ENCODE results near the gene SYDE1. TPM values are rescaled to one million over a fixed set of nuclear protein-coding genes. Genes with fewer than 3 reads are reported as not detected.

The SYDE1 gene
- total RNA-seq, 1 donor from 2014 or later, result 0.53 TPM

DNA sequence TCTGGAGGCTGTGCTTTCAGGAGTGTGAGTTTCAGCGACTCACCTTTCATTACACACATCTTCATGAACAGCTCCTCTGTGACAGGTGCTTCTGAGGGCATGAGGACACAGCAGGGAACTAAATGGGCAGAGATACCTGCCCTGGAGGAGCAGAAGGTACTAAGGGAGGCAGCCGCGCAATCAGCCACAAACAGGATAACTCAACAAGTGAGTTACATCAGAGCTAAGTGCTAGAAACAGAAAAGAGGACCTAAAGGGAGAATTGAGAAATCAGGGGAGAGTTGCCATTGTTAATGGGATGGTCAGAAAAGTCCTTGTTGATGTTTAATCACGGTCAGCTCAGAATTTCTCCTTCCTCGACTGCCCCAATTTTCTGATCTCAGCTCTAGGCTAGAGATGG lies 42.5 kb downstream of the SYDE1 start:
- DNase-seq (ENCODE audit: low read depth) (no peak), FAIRE-seq (no peak)
- TF ChIP-seq, protein P1, sequence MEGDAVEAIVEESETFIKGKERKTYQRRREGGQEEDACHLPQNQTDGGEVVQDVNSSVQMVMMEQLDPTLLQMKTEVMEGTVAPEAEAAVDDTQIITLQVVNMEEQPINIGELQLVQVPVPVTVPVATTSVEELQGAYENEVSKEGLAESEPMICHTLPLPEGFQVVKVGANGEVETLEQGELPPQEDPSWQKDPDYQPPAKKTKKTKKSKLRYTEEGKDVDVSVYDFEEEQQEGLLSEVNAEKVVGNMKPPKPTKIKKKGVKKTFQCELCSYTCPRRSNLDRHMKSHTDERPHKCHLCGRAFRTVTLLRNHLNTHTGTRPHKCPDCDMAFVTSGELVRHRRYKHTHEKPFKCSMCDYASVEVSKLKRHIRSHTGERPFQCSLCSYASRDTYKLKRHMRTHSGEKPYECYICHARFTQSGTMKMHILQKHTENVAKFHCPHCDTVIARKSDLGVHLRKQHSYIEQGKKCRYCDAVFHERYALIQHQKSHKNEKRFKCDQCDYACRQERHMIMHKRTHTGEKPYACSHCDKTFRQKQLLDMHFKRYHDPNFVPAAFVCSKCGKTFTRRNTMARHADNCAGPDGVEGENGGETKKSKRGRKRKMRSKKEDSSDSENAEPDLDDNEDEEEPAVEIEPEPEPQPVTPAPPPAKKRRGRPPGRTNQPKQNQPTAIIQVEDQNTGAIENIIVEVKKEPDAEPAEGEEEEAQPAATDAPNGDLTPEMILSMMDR (IDR thresholded peaks at IDR 0.05; ENCODE audit: insufficient read depth, low read length, severe bottlenecking), result no peak
- Histone ChIP-seq H3K4me3 (ENCODE audit: low read depth, low read length) (no peak overlapping the region), H3K27me3 (ENCODE audit: control insufficient read depth, insufficient read depth, low read length) (no peaks in the 10 kb centered on the region), H3K36me3 (ENCODE audit: control insufficient read depth, insufficient read depth, low read length) (no peaks in the 10 kb centered on the region)

DNA sequence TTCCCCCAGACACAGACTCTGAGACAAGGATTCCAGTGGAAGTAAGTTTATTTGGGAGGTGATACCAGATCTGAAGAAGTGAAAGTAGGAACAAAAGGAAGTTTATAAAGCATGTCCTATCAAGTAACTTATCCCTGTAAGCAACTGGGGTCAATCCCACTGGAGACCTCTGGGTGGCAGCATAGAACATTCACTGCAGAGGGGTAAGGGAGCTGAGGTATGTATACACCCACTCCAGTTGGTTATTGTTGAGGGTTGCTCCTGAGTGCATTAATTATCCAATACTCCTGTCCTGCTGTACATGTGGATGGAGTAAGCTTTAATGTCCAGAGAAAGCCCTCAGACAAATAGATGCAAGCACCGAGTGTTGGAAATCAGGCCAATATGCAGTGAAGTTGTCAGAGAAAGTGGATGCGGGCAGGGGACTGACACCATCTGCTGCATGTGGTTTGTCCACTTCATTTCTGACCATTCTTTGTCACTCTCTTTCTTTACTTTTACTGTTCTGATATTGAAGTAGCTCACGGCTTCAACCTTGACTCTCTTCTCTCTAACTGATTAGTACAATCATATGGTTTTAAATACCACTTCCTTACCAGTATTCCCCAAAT lies 46.9 kb downstream of the SYDE1 start:
- H3K27me3 ChIP-seq (ENCODE audit: control insufficient read depth, insufficient read depth, low read length), result no peaks in the 10 kb centered on the region
- TF ChIP-seq, protein P1 (IDR thresholded peaks at IDR 0.05; ENCODE audit: insufficient read depth, low read length, severe bottlenecking), result peak; percentile 67
- FAIRE-seq (peak; percentile 13), DNase-seq (ENCODE audit: low read depth) (peak; percentile 67)
- no peaks in the 10 kb centered on the region for H3K36me3 ChIP-seq (ENCODE audit: control insufficient read depth, insufficient read depth, low read length)
- no peak overlapping the region for H3K4me3 ChIP-seq (ENCODE audit: low read depth, low read length)

DNA sequence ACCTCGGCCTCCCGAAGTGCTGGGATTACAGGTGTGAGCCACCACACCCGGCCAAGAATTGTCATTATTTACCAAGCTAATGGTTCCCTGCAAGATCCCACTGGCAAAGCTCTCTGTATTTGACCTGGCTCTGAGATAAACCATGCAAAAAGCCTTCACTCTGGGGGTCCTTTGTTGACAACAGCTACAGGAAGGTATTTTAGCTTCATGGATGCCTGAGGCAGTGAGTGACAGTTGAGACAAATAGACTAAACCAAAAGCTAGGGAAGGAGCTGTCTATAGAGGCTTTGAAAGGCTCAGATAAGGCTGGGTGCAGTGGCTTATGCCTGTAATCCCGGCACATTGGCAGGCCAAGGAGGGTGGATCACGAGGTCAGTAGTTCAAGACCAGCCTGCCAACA lies 48.1 kb downstream of the SYDE1 start:
- H3K27me3 ChIP-seq (ENCODE audit: control insufficient read depth, insufficient read depth, low read length), result no peaks in the 10 kb centered on the region
- DNase-seq (ENCODE audit: low read depth) (no peak), FAIRE-seq (no peak)
- no peaks in the 10 kb centered on the region for H3K36me3 ChIP-seq (ENCODE audit: control insufficient read depth, insufficient read depth, low read length)
- TF ChIP-seq, protein P1 (IDR thresholded peaks at IDR 0.05; ENCODE audit: insufficient read depth, low read length, severe bottlenecking), result no peak
- no peak overlapping the region for H3K4me3 ChIP-seq (ENCODE audit: low read depth, low read length)

DNA sequence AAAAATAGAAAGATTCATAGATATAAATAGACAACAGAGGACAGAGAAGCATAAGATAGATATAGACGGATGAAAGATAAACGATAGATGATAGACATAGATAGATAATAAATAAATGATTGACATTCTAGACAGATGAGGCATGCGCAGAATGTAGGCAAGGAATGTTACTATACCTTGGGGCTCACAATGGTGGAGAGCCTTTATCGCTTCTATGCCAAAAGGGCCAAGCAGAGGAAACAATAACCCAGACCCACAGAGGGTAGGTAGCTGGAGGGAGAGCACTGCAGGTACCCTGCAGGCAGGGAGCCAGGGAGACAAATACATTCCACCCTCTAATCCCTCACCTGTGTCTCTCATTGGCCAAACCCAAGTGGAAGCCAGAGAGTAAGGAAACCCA lies 49.2 kb downstream of the SYDE1 start:
- FAIRE-seq (peak; percentile 81), DNase-seq (ENCODE audit: low read depth) (no peak)
- H3K36me3 ChIP-seq (ENCODE audit: control insufficient read depth, insufficient read depth, low read length), result peaks cover 4% of the 10 kb centered on the region
- no peaks in the 10 kb centered on the region for H3K27me3 ChIP-seq (ENCODE audit: control insufficient read depth, insufficient read depth, low read length)
- TF ChIP-seq, protein P1 (IDR thresholded peaks at IDR 0.05; ENCODE audit: insufficient read depth, low read length, severe bottlenecking), result no peak
- H3K4me3 ChIP-seq (ENCODE audit: low read depth, low read length), result no peak overlapping the region

DNA sequence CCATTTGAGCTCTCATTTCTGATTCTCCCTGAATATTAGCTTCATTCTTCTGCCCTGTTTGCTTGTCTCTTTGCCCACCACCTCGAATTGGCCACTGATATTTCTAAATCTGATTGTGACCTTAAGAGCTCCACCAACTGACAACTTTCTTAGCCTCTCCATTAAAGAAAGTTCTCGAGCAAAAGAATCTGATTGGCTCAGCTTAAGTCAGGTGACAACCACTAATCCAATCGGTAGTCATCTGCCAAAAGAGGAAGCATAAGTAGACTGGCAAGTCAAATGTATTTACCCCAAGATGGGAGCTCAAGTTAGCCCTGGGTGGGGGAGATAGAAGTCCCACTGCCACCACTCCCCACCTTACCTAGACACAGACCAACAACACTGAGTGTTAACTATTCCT lies 52.0 kb downstream of the SYDE1 start:
- TF ChIP-seq, protein P1 (IDR thresholded peaks at IDR 0.05; ENCODE audit: insufficient read depth, low read length, severe bottlenecking), result no peak
- H3K4me3 ChIP-seq (ENCODE audit: low read depth, low read length), result no peak overlapping the region
- H3K36me3 ChIP-seq (ENCODE audit: control insufficient read depth, insufficient read depth, low read length), result peaks cover 10% of the 10 kb centered on the region
- no peaks in the 10 kb centered on the region for H3K27me3 ChIP-seq (ENCODE audit: control insufficient read depth, insufficient read depth, low read length)
- no peak for DNase-seq (ENCODE audit: low read depth)
- no peak for FAIRE-seq

All from bronchial epithelial cell (primary cell).